EL (cell line): ENCODE data around the gene CSNK2B.

ENCODE experiments used
- DNase-seq: peaks from one replicate; pipeline ENCODE4 v3.0.0-alpha.2; 2016

Gene CSNK2B

DNA sequence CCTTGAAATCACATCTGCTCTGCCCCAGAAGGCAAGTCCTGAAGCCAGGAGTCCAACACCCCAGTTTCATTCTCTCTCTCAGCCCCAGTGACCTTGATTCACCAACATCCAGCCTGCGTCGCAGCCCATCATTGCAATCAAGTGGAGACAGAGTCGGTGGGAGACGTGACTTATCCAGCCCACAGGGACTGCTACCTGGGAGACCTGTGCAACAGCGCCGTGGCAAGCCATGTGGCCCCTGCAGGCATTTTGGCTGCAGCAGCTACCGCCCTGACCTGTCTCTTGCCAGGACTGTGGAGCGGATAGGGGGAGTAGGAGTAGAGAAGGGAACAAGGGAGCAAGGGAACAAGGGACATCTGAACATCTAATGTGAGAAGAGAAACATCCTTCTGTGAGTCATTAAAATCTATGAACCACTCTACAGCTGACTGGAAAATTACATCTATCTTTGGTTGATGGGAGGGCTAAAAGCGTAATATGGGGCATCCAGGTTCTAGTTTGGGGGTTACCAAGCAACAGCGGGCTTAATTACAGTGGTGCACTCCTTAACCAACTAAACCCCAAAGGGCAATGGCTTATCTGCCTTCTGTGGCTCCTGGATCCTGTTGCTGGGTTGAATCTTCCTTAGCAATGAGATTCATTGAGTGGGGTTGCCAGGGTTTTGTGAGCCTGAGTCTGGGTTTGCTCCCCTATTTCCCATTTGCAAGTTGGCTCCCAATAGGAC is 51.8 kb downstream of the CSNK2B start:
- no peak for DNase-seq

DNA sequence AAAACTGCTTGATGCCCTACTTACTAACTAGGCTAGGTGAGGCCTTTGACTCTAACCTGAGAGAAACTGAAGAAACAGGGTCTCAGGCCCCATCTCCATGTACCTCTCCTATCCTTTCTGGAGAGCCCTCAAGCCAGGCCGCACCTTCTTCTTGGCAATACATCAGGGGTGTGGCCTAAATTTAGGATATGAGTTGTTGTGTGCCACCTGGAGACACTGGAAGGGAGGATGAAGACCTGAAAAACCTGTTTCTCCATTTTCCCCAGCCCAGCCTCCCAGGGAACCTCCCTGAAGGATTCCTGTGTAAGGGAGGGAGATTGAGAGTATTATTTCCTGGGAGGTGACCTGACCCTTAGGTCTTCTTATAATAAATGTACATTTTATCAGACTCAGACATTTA is 52.4 kb downstream of the CSNK2B start:
- DNase-seq: no peak

DNA sequence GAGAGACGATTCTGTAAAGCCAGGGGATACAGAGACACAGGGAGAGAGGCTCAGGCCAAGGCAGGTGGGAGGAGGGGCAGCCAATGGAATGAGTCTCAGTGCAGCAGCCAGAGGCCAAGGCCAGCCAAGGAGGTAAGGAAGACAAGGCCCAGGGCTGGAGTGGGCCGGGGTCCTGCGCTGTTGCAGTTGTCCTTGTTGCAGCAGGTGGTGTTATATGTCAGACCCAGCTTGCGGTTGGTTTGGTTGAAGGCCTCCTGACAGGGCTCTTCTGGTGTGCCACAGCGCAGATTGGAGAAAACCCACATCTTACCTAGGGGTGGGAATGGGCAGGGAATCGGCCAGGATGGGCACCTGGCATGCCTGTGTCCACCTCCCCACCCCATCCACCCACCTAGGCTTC is 53.1 kb downstream of the CSNK2B start:
- no peak for DNase-seq
